Natural killer cell (primary cell): Measurements from ENCODE around the gene KCNK13. TPM values are rescaled to one million over a fixed set of nuclear protein-coding genes. Genes with fewer than 3 reads are reported as not detected.

Source experiments
- ATAC-seq, 3 donors: fragments of 150-1000 bp in 2 of 3; fragments of 200-7000 bp in 1 of 3; cut with Tn5 transposase; 1 replicate in 1 of 3; 2 replicates in 2 of 3; pipeline ENCODE4 v1.10.0; 2021; ENCODE audit warnings: mild to moderate bottlenecking in 2 of 3, moderate library complexity in 2 of 3
- DNase-seq, 2 donors: peaks; one replicate each; pipeline versions ENCODE4 v3.0.0 to v3.0.0-alpha.2; 2013 to 2021; ENCODE audit warnings: mixed read lengths in 1 of 2
- H3K27ac ChIP-seq: one replicate; pipeline ENCODE4 v1.5.1; 2013; ENCODE audit warnings: mild to moderate bottlenecking, low read length
- H3K27me3 ChIP-seq: one replicate; pipeline ENCODE4 v1.6.1; 2013; ENCODE audit warnings: low read length; ENCODE audit not compliant: control insufficient read depth, insufficient read depth
- H3K36me3 ChIP-seq: one replicate; pipeline ENCODE4 v1.6.1; 2013; ENCODE audit warnings: low read length; ENCODE audit not compliant: control insufficient read depth, insufficient read depth
- H3K4me1 ChIP-seq: one replicate; pipeline ENCODE4 v1.6.1; 2013; ENCODE audit warnings: low read length; ENCODE audit not compliant: control insufficient read depth, insufficient read depth
- H3K4me3 ChIP-seq: one replicate; pipeline ENCODE4 v1.5.1; 2013; ENCODE audit warnings: low read length
- H3K9me3 ChIP-seq: one replicate; pipeline ENCODE4 v1.6.1; 2013; ENCODE audit warnings: low read length; ENCODE audit not compliant: control insufficient read depth, insufficient read depth
- H3K27ac Mint-ChIP-seq, 2 donors: one replicate each; pipeline ENCODE4 v1.8.0; 2022; ENCODE audit warnings: mild to moderate bottlenecking in 2 of 2, mixed read lengths in 2 of 2, moderate library complexity in 1 of 2
- H3K27me3 Mint-ChIP-seq, 2 donors: one replicate each; pipeline ENCODE4 v1.8.0; 2022; ENCODE audit warnings: low read depth in 2 of 2, mixed read lengths in 2 of 2
- H3K36me3 Mint-ChIP-seq: one replicate; pipeline ENCODE4 v1.8.0; 2022; ENCODE audit warnings: mixed read lengths
- H3K4me1 Mint-ChIP-seq, 2 donors: one replicate each; pipeline ENCODE4 v1.8.0; 2022; ENCODE audit warnings: mixed read lengths in 2 of 2
- H3K4me3 Mint-ChIP-seq: one replicate; pipeline ENCODE4 v1.8.0; 2022; ENCODE audit warnings: mild to moderate bottlenecking, moderate library complexity, mixed read lengths
- H3K9me3 Mint-ChIP-seq, 2 donors: one replicate each; pipeline ENCODE4 v1.8.0; 2022; ENCODE audit warnings: mixed read lengths in 2 of 2
- CTCF ChIP-seq: fragments of 200-600 bp; IDR thresholded peaks from one replicate; pipeline ENCODE4 v1.8.0; 2022; ENCODE audit warnings: antibody characterized with exemption
- WGBS: methylation state at CpG from one replicate; pipeline ENCODE4 v1.1.7; 2013; ENCODE audit warnings: missing lambda C conversion rate; ENCODE audit not compliant: insufficient coverage; 5-methylcytosine and 5-hydroxymethylcytosine counted together
- intact Hi-C: fragments of 100-400 bp; cut with micrococcal nuclease; formaldehyde crosslinking; loops from one replicate; pipeline ENCODE4 v1.14.2; 2022
- total RNA-seq, 4 donors: library from RNA; stranded (reverse); fragments of 120-200 nt in 1 of 4; gene quantifications; one replicate each; pipeline versions ENCODE4 v1.2.3 to v1.2.4, GENCODE V29; 2013 to 2022

KCNK13 gene
- total RNA-seq, 3 donors from 2014 or later (not counting 1 experiment from before 2014, with no cell fraction given) = not detected

DNA sequence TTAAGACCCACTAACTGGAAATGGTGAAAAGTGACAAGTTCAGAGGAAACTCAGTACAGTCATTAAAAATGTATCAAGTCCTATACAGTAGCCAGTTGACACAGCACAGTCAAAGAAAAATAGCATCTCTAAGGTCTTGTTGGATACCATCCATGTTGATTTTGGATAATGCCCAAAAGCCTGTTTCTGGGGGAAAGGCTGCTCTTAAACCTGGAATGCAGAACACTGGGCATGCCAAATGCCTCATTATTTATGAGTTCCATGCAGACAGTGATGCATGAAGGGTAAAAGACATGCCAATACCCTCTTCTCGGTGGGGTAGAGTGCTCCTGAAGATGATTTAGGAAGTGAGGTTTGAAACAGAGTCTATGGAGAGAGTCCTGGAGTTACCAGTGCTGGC is 29.6 kb downstream of the KCNK13 start:
- H3K36me3 ChIP-seq = no peaks in the 10 kb centered on the region
- no peaks in the 10 kb centered on the region for H3K9me3 ChIP-seq
- Mint-ChIP-seq H3K4me3 (no peak overlapping the region), H3K27ac (no peak overlapping the region), H3K9me3 (no peaks in the 10 kb centered on the region), H3K27me3 (peaks cover 26 to 39% of the 10 kb centered on the region in 2 donors), H3K4me1 (no peaks in the 10 kb centered on the region), H3K36me3 (no peaks in the 10 kb centered on the region)
- no peak overlapping the region for H3K4me3 ChIP-seq
- H3K27ac ChIP-seq = no peak overlapping the region
- no peak for DNase-seq
- TF ChIP-seq CTCF = no peak
- intact Hi-C loops = no loop called here
- no peaks in the 10 kb centered on the region for H3K4me1 ChIP-seq
- no peaks in the 10 kb centered on the region for H3K27me3 ChIP-seq
- ATAC-seq = no peak
- WGBS = 80% methylated on average over 1 of the region's 1 CpG

DNA sequence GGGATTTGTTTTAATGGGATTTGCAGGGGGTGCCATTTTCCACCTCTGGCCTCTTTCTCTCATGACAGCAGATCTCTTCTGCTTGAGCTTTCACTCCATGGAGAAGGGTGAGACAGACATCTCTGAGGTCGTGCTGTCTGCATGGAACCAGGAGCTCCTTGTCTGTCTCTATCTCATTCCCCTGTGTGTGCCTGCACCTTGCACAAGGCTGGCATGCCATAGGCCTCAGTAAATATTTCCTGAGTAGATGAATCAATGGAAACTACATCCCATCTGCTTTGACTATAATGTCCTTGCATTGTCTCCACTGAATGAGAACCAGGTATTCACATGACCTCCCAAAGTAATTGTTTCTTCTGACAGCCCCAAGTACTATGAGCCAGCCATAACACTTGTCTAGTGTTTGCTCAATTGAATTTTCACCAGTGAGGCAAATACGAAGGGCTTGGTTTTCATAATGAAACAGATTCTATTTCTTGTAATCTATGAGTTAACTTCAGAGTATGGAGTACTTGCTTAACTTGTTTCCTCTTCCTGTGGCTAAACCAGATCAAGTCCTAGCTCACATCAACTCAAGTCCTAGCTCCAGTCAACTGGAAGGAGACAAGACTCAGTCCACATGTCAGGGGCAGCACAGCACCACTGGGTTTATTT is 32.3 kb downstream of the KCNK13 start:
- DNase-seq (no peak), ATAC-seq (no peak)
- Mint-ChIP-seq H3K9me3 (no peaks in the 10 kb centered on the region), H3K4me1 (no peaks in the 10 kb centered on the region), H3K27ac (no peak overlapping the region), H3K27me3 (peaks cover 17 to 26% of the 10 kb centered on the region in 2 donors), H3K4me3 (no peak overlapping the region), H3K36me3 (no peaks in the 10 kb centered on the region)
- H3K9me3 ChIP-seq = no peaks in the 10 kb centered on the region
- no peaks in the 10 kb centered on the region for H3K4me1 ChIP-seq
- no peak overlapping the region for H3K27ac ChIP-seq
- 59% methylated on average over 2 of the region's 2 CpGs for WGBS
- H3K27me3 ChIP-seq = no peaks in the 10 kb centered on the region
- TF ChIP-seq CTCF = no peak
- no peaks in the 10 kb centered on the region for H3K36me3 ChIP-seq
- intact Hi-C loops = no loop called here
- H3K4me3 ChIP-seq = no peak overlapping the region

DNA sequence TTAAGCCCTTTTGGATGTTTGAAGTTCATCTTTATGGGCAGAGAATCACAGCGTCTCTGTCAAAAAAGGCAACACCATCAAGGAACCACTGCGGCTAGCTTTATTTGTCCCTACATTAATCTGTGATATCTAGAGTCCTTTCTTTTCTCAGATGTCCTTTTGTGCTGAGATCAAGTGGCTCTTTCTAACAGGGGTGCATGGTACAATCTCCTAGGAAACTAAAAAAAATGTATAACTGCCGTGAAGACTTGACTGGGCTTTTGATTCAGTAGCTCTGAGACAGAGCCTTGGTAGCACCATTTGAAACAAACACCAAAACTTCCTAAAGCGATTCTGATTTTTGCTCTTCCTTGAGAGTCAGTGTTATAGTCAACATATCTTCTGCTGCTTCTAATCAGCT is 33.3 kb downstream of the KCNK13 start:
- peaks cover 14 to 22% of the 10 kb centered on the region in 2 donors for H3K27me3 Mint-ChIP-seq
- no peak overlapping the region for H3K4me3 Mint-ChIP-seq
- no peaks in the 10 kb centered on the region for H3K4me1 Mint-ChIP-seq
- Histone ChIP-seq H3K4me3 (no peak overlapping the region), H3K4me1 (no peaks in the 10 kb centered on the region), H3K36me3 (no peaks in the 10 kb centered on the region), H3K27me3 (no peaks in the 10 kb centered on the region), H3K27ac (no peak overlapping the region), H3K9me3 (no peaks in the 10 kb centered on the region)
- intact Hi-C loops = no loop called here
- DNase-seq (no peak), ATAC-seq (no peak)
- no peak for TF ChIP-seq CTCF
- no peaks in the 10 kb centered on the region for H3K36me3 Mint-ChIP-seq
- WGBS = 97% methylated on average over 3 of the region's 4 CpGs
- H3K9me3 Mint-ChIP-seq = no peaks in the 10 kb centered on the region
- no peak overlapping the region for H3K27ac Mint-ChIP-seq

GRCh38 chr14:90096566-90096965 is 34.8 kb downstream of the KCNK13 start:
- DNase-seq = no peak
- Mint-ChIP-seq H3K4me3 (no peak overlapping the region), H3K4me1 (no peaks in the 10 kb centered on the region), H3K27me3 (peaks cover 9 to 10% of the 10 kb centered on the region in 2 donors), H3K9me3 (no peaks in the 10 kb centered on the region), H3K27ac (no peak overlapping the region), H3K36me3 (no peaks in the 10 kb centered on the region)
- no peak overlapping the region for H3K4me3 ChIP-seq
- ATAC-seq = no peak
- no peaks in the 10 kb centered on the region for H3K27me3 ChIP-seq
- no peak for TF ChIP-seq CTCF
- no peaks in the 10 kb centered on the region for H3K36me3 ChIP-seq
- WGBS = 93% methylated on average over 1 of the region's 1 CpG
- H3K4me1 ChIP-seq = no peaks in the 10 kb centered on the region
- intact Hi-C loops = no loop called here
- H3K27ac ChIP-seq = no peak overlapping the region
- no peaks in the 10 kb centered on the region for H3K9me3 ChIP-seq
